ENCODE measurements around the gene MSRB2.
A peak's percentile ranks its signal among the peaks of the same experiment; 100 is the strongest.
"Not testable (repeated sequence)": the region's sequence is repeated elsewhere in the genome, so short reads cannot be mapped to it uniquely, and the experiment has no call there.

MSRB2 gene

DNA sequence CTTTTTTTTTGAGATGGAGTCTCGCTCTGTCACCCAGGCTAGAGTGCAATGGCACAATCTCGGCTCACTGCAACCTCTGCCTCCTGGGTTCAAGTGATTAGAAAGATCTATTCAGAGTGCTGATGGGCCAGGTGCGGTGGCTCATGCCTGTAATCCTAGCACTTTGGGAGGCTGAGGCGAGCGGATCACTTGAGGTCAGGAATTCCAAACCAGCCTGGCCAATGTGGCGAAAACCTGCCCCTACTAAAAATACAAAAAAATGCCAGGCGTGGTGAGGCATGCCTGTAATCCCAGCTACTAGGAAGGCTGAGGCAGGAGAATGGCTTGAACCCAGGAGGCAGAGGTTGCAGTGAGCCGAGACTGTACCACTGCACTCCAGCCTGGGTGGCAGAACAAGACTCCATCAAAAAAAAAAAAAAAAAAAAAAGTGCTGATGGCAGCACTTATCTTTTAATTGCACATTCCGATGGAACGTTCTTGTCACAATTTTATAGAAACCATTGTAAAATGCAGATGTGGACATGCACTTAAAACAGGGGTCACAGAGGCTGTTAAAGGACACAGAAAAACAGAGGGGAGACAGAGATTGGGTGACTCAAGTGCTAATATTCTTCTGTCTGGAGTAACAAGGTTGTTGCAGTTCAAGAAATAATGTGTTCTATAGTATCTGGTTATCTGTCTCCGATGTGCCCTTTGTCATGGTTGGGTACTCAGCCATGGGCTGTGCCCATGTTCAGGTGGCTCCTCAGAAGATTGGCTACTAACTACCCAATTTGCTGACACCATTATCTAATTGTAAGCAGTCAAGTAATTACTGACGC, 25.1 kb upstream of the MSRB2 start:
- not testable (repeated sequence) for DNase-seq

DNA sequence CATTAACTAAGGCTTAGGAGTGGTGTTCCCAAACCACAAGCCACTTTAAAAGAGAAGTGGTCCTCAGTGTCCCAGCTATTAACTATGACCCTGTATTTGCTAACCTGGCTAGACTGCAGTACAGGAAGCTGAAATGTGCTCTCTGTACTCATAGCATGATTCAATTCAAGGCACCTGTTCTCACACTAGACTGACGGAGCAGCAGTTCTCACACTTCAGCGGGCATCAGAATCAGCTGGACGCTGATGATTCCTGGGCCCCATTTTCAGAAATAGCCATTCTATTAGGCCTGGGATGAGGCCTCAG, 24.5 kb upstream of the MSRB2 start:
- DNase-seq: peak; percentile 34

DNA sequence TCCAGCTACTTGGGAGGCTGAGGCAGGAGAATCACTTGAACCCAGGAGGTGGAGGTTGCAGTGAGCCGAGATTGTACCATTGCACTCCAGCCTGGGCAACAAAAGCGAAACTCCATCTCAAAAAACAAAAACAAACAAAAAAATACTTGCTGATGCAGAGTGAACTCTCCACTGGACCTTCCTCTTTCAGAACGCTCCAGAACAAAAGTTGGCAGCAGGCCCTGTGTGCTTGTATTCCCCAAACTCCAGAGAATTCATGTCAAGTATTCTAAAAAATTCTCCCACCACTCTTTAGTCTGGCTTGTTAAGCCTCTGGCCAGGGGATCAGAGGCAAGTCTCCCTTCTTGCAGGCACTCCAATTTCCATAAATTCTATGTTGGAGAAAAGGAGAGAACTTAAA, 22.8 kb upstream of the MSRB2 start:
- DNase-seq: not testable (repeated sequence)

- DNase-seq: no peak
These were observed 21.9 kb upstream of the MSRB2 start for GRCh38 chr10:23073527-23073926.

GRCh38 chr10:23075672-23076071, 19.7 kb upstream of the MSRB2 start:
- DNase-seq: no peak

- no peak for DNase-seq
These were observed 17.3 kb upstream of the MSRB2 start for GRCh38 chr10:23078114-23078513.

- no peak for DNase-seq
These were observed 15.7 kb upstream of the MSRB2 start for GRCh38 chr10:23079700-23080099.

- DNase-seq: no peak
These were observed 15.1 kb upstream of the MSRB2 start for GRCh38 chr10:23080262-23080661.

- no peak for DNase-seq
These were observed 14.1 kb upstream of the MSRB2 start for GRCh38 chr10:23081221-23081750.

DNA sequence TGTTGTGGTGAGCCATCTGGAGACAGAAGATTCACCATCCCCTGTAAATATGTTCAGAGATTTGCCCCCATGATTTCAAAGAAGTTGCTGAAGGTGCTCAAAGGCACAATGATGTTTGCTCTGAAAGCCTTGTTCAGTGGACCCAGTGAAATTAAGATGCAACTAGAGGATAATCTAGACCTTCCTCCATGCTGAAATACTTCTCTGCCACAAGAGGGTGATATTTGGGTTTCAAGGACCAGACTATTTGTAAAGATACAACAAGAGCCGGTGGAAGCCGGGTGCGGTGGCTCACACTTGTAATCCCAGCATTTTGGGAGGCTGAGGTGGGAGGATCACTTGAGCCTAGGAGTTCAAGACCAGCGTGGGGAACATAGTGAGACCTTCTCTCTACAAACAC, 13.5 kb upstream of the MSRB2 start:
- DNase-seq: no peak

- peak; percentile 44 for DNase-seq
These were observed 6.8 kb upstream of the MSRB2 start for GRCh38 chr10:23088609-23089008.

- no peak for DNase-seq
These were observed 484 bp upstream of the MSRB2 start for GRCh38 chr10:23094786-23095403.

DNA sequence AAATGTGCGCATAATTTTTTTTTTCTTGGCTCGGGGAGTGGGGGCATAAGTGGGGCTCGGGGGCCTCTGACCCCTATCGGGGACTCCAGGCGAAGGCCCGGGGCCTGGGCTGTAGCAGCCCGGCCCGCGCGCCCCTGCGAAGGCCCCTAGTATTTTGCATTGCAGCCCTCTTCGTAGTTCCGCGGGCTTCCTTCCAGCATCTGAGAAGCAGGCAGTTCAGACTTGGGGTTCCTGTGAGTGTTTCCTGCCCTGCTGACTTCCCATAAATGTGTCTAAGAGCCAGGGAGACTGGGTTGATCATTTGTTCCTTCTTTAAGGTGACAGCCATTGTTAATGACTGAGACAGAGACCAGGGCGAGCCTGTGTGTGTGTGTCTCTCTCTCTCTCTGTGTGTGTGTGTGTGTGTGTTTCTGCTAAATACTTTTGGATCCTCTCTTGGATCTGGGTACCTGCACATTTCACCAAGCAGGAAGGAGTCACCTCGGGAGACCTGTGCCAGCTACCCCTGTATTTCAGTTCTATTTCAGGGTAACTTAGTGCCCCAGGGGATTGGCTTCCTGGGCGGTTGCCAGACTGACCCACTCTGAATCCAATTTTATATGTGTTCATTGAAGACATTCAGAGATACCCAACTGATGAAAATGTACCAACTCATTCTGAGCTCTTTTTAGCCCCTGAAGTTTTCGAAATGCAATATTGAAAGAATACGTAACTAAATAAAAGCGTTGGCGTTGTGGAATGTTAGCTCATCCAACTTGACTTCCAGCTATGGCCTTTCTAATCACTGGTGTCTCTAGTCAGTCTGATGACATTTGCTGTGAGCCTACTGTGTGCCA, 805 bp downstream of the MSRB2 start:
- no peak for DNase-seq

GRCh38 chr10:23096802-23097549, 1.6 kb downstream of the MSRB2 start:
- no peak for DNase-seq

DNA sequence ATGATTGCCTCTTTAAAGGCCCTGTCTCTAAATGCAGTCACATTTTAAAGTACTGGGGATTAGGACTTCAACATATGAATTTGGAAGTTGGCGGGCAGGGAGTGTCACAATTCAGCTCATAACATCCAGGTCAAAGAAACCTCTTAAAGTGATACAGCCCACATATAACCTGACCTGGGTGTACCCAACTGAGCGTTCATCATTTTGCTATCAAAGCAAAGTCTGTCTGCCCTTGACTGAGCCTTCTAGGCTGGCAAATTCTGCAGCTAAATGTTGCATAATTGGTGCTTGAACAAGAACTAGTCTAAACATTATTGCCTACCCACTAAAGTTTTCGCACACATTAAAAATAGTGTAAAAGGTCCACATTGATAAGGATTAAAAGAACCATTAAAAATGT, 3.7 kb downstream of the MSRB2 start:
- DNase-seq: no peak

- no peak for DNase-seq
These were observed 4.4 kb downstream of the MSRB2 start for GRCh38 chr10:23099816-23100215.

- DNase-seq: no peak
These were observed 5.1 kb downstream of the MSRB2 start for GRCh38 chr10:23100331-23101030.

DNA sequence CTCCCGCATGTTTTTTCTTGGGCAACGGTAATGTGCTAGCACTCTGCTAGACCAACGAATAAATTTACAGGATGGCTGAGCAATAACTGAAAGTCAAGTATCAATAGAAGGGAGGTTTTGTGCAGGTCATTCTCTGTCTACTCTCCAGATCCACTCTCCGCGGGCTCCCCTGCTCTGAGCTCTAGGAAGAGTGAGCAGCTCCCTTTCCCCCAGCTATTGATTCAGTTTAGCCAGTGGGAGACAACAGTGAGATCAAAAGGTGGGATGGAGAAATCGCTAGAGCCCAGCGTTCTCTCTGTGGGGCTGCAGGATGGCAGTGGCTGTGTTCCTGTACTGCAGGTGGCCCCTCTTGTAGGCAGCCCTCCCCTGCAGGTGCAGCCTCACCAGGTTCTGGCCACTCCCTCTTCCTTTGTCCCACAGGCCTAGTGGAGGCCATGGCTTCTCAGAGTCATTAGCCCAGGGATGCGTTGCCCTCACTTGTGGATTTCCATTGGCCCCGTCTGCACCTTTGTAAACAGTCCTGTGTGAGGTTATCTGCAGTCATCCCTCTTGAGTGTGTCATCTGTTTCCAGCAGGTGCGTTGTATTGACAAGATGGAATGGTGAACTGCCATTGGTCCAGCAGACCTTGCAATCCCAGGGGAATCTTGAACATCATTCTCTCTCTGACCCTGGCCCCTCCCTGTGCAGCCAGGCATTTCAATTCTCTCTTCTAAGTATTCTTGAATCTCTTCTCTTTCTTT, 11.1 kb downstream of the MSRB2 start:
- peak; percentile 87 for DNase-seq

GRCh38 chr10:23110722-23111516, 15.5 kb downstream of the MSRB2 start:
- DNase-seq: no peak

GRCh38 chr10:23111517-23112286, 16.3 kb downstream of the MSRB2 start:
- DNase-seq: no peak

All from SHP77 treated with DMSO at 0.1 percent for 48 hours (cell line).